Melanocyte of skin (primary cell): ENCODE data around the gene DYNC2I2. TPM values are rescaled to one million over a fixed set of nuclear protein-coding genes. Genes with fewer than 3 reads are reported as not detected.

Source experiments
- total RNA-seq, 2 donors: library from RNA; depleted of rRNA; stranded (reverse); fragments of >200 nt; gene quantifications; 2 replicates each; pipeline ENCODE4 v1.2.3, GENCODE V29; 2012

The DYNC2I2 gene
- 100 to 1,000 TPM in 1 of 2 donors, 10 to 100 TPM in 1; 55.1 to 102 TPM for total RNA-seq

GRCh38 chr9:128656416-128657343 is at the start of gene DYNC2I2:
DYNC2I2 (minus strand) TSS chr9:128656847; CDS start chr9:128656726, 121 bp downstream.

GRCh38 chr9:128702445-128702948 is 45.9 kb upstream of the DYNC2I2 start, which contains the start of gene PKN3:
PKN3 (plus strand) TSS chr9:128702503; CDS start chr9:128702916, 413 bp downstream.

GRCh38 chr9:128688501-128689292 is 32.0 kb upstream of the DYNC2I2 start, which contains the start of gene SET:
SET (plus strand) TSS chr9:128689222; CDS start chr9:128689583, 361 bp downstream.

Other genes starting within 250 kb of the DYNC2I2 start
- gene CERCAM, start 236.0 kb downstream of the DYNC2I2 start, total RNA-seq: 10 to 100 TPM; 48.0 to 51.3 TPM
- gene ODF2, start 200.8 kb downstream of the DYNC2I2 start, total RNA-seq: 10 to 100 TPM; 18.2 to 36.6 TPM
- 10 to 100 TPM; 38.5 to 47.3 TPM for gene GLE1, start 152.1 kb downstream of the DYNC2I2 start, total RNA-seq
- 100 to 1,000 TPM; 254 to 325 TPM for gene SPTAN1, start 104.3 kb downstream of the DYNC2I2 start, total RNA-seq
- 100 to 1,000 TPM; 220 to 385 TPM for gene SET, start 32.4 kb upstream of the DYNC2I2 start, total RNA-seq
- 10 to 100 TPM in 1 of 2 donors, 1 to 10 TPM in 1; 5.2 to 11.7 TPM for gene PKN3, start 45.7 kb upstream of the DYNC2I2 start, total RNA-seq
- gene ZDHHC12, start 67.3 kb upstream of the DYNC2I2 start, total RNA-seq: 10 to 100 TPM; 36.5 to 69.6 TPM
- 10 to 100 TPM; 14.0 to 19.3 TPM for gene ZER1, start 115.1 kb upstream of the DYNC2I2 start, total RNA-seq
- 10 to 100 TPM; 11.0 TPM for gene TBC1D13, start 130.4 kb upstream of the DYNC2I2 start, total RNA-seq
- 10 to 100 TPM; 21.7 to 25.6 TPM for gene ENDOG, start 161.7 kb upstream of the DYNC2I2 start, total RNA-seq
- gene SPOUT1, start 172.9 kb upstream of the DYNC2I2 start, total RNA-seq: 10 to 100 TPM; 15.8 to 23.0 TPM
- gene KYAT1, start 225.1 kb upstream of the DYNC2I2 start, total RNA-seq: 10 to 100 TPM in 1 of 2 donors, 1 to 10 TPM in 1; 7.2 to 12.3 TPM
- gene LRRC8A, start 225.3 kb upstream of the DYNC2I2 start, total RNA-seq: 10 to 100 TPM; 49.9 to 51.0 TPM